EH (cell line): ENCODE measurements around the gene PITX3.
"Not testable (repeated sequence)": the region's sequence is repeated elsewhere in the genome, so short reads cannot be mapped to it uniquely, and the experiment has no call there.

Source experiments
- DNase-seq: peaks from one replicate; pipeline ENCODE4 v3.0.0-alpha.2; 2015; ENCODE audit warnings: low read depth

PITX3 gene

DNA sequence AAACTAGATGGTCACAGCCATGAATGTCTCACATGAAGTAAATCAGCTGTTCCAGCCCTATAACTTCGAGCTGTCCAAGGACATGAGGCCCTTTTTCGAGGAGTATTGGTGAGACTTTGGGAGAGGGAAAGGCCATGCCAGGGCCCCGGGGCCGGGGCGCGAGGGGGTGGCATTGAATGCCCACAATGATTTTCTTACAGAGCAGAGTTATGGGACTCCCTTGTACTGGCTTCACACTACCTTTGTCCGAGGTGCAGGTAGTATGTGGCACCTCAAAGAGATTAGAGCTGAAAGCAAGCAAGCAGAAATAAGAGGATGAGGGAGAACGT is 14.8 kb downstream of the PITX3 start:
- DNase-seq = no peak

DNA sequence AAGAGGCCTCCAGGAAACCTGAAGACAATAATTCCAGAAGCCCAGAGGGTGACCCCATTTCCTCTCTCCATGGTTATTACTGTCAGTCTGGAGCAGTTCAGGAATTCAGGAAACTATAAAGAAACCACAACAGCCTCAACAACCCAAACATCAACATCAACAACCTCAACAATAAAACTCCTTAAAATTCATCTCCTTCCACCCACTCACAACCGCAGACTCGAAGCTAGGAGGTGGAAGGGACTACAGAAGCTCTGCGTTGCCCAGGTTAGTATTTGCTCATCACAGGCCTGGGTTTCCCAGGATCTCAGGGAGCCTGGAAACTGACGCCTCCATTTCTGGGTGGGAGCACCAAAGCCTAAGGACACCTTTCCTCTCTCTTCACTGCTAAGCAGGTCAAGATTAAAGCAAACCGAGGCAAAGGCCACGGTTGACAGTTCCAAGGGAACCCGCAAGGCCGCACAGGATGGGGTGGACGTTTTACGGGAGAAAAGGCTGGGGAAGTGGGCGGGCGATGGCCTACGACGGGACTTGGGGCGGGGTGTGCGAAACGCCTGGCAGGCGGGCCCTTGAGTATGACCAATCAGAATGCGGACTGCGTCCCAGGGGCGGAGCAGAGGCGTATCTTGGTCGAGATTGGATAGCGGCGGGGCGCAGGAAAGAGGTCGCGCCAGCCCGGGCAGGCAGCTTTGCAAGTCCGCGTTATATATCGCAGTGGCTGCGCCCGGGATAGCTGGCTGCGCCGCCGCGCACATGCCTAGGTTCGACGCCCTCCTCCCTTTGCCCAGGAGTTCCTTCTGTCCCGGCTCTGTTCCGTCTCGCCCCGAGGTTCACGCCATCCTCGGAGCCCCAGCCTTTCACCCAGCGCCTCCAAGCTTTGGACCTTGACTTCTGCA is 15.4 kb downstream of the PITX3 start, which contains the start of gene ELOVL3:
Gene ELOVL3, plus strand, starts transcription at position 654 of the 896 bp plus-strand sequence. CDS start 250 bp downstream, outside the sequence.
- DNase-seq = peak; percentile 94

DNA sequence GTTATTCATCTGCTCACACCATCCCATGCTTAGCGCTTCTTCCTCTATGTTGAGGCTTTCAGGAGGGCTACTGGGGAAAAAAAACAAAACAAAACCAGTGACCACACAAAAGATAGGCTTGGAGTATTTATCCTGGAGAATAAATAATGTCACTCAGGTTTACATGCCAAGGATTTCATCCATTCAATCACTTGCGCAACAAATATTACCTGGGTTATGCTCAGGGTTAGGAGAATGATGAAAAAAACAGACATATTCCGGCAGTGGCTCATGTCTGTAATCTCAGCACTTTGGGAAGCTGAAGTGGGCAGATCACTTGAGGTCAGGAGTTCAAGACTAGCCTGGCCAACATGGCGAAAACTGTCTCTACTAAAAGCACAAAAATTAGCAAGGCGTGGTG is 18.5 kb downstream of the PITX3 start:
- no peak for DNase-seq

DNA sequence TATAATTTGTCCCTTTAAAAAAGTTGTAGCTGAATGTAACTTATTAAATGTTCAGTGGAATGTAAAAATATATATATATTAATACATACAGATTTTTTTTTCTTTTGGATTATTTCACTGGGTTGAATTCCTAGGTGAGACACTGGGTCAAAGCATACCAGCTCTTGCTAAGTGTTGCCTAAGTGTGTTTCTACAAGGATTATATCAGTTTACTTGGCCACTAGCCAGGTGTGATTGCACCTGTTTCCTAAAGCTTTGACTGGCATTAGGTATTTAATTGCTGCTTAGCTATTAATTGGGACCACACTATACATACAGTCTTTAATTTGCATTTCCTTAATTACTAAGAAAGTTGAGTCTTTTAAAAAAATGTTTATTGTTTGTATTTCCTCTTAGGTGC is 20.7 kb downstream of the PITX3 start:
- DNase-seq = no peak

DNA sequence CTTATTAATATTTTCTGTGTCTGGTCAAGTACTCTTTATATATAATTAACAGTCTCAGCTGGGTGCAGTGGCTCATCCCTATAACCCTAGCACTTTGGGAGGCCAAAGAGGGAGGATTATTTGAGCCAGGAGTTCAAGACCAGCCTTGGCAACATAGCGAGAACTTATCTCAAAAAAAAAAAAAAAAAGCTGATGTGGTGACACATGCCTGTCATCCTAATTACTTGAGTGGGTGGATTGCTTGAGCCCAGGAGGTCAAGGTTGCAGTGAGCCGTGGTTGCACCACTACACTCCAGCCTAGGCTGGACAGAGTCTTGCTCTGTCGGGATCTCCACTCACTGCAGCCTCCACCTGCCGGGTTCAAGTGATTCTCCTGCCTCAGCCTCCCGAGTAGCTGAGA is 21.9 kb downstream of the PITX3 start:
- no peak for DNase-seq

DNA sequence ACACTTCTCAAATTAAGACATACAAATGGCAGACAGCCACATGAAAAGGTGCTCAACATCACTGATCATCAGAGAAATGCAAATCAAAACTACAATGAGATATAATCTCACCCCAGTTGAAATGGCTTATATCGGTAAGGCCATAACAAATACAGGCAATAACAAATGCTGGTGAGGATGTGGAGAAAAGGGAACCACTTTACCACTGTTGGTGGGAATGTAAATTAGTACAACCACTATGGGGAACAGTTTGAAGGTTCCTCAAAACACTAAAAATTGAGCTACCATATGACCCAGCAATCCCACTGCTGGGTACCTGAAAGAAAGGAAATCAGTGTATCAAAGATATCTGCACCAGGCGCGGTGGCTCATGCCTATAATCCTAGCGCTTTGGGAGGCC is 27.7 kb downstream of the PITX3 start:
- not testable (repeated sequence) for DNase-seq

DNA sequence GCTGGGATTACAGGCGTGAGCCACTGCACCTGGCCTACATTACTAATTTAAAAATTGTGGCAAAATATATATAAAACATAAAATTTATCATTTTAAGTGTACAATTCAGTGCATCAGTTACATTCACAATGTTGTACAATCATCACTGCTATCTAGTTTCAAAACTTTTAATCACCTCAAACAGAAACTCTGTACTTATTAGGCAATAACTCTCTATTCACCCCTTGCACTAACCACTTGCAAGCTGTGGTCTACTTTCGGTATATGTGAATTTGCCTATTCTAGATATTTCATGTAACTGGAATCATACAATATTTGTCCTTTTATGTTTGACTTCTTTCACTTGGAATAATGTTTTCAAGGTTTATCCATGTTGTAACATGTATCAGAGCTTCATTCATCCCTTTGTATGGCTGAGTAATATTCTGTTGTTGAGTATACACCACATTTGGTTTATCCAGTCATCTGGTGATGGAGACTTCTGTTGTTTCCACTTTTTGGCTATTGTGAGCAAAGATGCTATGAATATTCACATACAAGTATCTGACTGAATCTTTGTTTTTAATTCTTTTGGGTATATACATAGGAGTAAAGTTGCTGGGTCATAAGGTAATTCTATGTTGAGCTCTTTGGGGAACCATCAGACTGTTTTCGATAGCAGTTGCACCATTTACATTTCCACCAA is 29.6 kb downstream of the PITX3 start:
- no peak for DNase-seq

DNA sequence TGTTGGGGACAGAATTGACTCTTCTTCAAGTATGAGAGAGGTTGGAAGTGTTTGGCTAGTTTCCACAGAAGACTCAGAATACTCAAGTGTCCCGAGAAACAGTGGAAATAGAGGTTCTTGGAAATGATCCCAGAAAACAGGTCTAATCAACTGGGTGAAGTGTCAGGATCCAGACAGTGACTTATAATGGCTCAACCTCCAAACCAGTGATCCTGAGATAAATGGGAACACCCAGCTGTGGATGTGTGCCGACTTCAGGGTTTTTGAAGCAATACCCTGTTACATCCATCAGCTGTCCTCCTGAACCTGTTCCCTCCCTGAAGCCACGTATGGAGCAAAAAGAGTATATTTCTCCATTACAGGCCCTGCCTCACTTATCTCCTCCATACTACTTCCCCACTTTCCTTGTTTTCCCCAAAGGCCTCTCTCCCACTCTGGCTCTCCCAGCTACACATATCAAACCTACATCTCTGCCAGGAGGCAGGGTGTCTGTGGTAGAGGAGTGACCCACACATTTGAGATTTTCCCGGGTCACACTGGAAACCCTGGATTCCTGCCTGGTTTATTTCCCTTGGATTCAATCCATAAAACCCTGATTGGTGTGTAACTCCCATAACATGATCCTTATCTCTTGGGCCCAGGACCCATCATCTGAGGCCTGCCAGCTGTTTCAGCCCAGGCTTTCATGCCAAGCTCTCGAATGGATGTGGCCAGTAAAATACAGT is 32.8 kb downstream of the PITX3 start:
- DNase-seq = peak; percentile 70

DNA sequence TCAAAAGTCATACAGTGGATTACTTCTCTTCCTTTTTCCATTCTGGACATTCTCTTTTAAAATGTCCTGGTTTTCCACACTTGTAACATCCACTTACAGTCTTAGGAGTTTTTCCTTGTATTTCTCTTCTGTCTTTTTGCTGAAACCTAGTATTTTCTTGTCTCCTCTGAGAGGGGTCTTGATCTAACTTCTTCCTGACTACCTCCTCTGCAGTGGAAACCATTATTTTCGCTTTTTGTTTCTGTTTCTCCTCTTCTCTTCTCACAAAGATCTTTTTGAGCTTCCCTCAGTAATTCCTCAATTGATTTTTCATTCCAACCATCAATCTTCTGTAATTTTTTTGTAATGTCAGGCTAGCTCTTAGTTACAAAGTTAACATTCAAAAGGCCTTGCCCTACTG is 38.9 kb downstream of the PITX3 start:
- no peak for DNase-seq

DNA sequence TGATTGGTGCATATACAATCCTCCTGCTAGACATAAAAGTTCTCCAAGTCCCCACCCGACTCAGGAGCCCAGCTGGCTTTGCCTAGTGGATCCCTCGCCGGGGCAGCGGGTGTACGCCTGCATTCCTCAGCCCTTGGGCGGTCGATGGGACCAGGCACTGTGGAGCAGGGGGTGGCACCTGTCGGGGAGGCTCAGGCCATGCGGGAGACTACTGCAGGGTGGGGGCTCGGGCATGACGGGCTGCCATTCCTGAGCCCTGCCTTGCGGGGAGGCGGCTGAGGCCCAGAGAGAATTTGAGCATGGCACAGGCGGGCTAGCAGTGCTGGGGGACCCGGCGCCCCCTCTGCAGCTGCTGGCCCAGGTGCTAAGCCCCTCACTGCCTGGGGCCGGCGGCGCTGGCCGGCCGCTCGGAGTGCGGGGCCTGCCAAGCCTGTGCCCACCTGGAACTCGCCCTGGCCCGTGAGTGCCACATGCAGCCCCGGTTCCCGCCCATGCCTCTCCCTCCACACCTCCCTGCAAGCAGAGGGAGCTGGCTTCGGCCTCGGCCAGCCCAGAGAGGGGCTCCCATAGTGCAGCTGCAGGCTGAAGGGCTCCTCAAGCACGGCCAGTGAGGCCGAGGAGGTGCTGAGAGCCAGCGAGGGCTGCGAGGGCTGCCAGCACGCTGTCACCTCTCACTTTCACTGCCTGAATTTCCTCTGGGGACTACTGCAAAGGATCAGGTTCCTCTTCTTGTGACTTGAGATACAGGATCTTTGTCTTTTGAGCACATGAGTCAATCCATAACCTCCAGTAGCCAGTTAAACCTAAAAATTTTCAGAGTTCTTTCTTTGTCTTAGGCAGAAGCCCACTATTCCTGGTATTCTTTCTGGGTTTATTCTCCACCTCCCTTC is 40.3 kb downstream of the PITX3 start:
- no peak for DNase-seq

DNA sequence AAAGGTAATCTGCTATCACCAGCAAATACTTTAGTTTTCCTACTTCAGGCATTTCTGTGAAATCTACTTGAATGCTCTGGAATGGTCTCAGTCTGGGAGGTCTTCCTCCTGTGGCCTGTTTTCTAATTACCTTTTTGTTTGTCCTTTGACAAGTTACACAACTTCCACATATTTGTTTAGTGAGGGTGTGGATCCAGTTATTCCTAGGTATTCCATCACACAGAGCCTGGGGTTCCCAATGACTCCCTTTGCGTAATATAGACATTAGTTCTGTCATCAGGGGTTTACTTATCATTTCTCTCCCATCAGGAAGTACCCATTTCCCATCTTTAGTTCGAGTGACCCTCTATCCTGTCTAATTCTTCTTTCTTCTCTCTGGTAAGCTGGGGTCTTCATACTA is 43.3 kb downstream of the PITX3 start:
- no peak for DNase-seq

DNA sequence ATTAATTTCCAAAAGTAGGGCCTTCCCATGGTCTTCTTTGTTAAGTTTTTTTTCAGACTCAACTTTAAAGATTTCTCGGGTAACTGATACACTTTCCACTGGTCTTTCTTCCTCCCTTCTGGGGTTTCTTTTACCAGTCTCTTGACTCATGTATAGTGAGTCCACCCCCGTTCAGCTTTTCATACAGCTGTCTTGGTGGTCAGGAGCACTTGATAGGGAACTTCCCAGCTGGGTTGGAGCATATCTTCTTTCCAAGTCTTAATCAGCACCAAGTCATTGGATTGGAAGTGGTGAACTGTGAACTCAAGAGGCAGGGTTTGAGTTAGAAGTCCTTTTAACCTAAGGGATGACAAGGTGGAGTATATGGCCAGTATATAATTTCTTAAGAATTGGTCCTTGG is 44.4 kb downstream of the PITX3 start:
- no peak for DNase-seq

DNA sequence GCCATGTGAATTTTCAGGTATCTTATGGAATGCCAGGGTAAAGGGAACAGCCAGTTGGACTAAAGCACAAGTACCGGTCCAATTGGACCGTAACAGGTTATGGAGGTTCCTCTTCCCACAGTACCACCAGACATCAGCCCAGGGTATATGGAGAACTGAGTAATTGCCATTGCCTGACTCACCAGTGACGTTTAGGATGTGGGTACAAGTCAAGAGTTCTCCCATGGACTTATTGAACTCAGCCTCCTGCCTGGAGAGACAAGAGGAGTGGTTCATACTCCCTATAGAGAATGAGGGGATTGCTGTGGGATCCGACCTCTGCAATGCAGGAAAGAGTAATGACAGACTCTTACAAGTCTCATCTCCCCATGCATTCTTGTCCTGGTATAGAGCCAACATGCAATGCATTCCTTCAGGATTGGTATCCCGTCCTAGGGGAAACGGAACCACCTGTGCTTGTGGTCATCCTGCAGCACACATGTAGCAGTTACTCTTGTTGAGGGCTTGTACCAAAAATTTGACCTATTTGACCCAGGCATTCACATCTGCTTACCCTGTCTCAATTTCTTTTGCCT is 45.9 kb downstream of the PITX3 start:
- peak; percentile 12 for DNase-seq

DNA sequence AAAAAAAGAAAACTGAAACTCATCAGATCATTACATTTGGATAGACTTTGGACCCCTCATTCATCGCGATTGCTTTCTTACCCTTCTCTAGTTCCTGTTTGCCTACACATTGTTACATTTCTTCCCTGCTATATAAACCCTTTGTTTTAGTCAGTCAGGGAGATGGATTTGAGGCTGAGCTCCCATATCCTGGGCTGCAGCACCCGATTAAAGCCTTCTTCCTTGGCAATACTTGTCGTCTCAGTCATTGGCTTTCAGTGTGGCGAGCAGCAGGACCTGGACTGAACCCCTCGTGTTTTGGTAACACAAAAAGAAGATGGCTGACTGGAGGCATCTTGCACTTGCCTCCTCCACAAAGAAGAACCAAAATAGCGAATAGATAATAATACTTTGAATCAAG is 49.4 kb downstream of the PITX3 start:
- DNase-seq = no peak

DNA sequence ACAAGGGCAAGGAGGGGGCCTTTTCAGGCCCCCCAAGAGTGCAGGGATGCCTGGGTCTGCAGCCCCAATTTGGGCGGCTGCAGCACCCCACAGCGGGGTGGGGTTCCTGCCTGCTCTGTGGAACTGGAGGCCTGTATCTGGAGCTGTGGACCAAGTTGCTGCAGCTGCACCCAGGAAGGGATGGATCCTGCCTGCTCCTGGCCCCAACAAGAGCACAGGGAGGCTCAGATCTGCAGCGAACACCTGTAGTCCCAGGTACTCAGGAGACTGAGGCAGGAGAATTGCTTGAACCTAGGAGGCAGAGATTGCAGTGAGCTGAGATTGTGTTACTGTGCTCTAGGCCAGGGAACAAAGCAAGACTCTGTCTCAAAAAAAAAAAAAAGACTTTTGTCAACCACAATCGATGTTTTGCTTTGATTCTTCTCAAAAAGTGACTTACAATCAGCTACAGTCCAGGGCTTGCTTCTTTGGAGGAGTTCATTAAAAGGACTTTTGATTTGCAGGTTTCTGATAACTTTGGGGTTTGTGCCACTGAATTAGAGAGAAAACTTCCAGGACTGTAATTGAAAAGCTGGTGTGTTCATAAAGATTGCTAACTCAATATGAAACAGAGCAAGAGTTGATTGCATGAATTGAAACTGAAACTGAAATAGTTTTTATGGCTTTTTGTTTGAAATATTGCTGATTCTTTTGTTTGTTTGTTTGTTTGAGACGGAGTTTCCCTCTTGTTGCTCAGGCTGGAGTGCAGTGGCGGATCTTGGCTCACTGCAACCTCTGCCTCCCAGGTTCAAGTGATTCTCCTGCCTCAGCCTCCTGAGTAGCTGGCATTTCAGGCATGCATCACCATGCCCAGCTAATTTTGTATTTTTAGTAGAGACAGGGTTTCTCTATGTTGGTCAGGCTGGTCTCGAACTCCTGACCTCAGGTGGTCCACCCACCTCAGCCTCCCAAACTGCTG is 52.1 kb downstream of the PITX3 start:
- DNase-seq = not testable (repeated sequence)

DNA sequence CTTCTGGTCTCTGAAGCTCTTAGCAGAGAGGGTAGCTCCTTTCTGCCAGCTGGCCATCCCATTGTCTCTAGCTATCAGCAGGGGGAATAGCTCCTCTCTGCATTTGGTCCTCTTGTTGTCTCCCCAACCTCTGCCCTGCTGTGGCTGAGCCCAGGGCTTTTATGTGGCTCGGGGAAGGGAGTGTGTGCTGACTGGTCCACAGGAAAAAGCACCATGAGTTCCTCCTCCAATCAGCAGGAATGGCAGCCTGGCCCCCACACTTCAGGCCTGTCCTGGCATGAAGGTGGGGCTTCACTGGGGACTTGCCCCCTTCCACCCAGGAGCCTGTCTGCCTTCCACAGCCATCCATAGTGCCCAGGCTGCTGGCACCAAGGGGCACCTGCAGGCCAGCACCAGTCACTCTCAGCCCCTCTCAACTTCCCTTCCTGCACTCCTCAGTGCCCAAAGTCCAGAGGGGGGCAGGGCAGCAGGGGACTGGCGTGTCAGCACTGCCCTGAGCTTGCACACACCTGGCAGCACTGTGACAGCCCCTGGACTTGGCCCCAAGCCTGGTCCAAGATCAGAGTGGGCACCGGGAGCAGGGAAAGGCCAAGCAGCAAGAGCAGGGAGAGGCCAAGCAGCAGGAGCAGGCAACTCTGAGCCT is 52.9 kb downstream of the PITX3 start:
- DNase-seq = no peak

DNA sequence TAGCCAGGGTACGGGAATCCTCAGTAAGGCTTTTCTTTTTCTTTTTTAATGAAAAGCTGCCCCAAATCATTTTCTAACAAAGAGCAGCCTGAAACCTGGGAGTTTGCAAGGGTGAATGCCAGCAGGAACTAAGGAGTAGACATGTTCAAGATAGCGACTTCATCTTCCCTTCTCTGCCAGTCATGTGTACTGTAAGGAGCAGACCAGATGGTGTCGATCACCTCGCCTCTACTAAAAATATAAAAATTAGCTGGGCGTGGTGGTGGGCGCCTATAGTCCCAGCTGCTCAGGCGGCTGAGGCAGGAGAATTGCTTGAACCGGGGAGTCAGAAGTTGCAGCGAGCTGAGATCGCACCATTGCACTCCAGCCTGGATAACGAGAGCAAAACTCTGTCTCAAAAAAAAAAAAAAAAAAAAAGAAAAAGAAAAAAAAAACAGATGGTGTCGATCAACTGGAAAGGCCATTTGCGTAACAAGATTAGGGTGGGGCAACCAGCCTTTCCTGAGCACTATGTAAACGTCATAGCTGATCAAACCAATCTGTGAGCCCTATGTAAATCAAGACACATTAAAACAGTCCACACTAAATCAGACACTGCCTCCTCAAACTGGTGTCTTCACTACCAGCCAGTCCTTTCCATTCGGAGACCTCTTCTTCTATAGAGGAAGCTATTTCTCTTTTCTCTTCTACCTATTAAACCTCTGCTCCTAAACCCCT is 55.3 kb downstream of the PITX3 start:
- no peak for DNase-seq

DNA sequence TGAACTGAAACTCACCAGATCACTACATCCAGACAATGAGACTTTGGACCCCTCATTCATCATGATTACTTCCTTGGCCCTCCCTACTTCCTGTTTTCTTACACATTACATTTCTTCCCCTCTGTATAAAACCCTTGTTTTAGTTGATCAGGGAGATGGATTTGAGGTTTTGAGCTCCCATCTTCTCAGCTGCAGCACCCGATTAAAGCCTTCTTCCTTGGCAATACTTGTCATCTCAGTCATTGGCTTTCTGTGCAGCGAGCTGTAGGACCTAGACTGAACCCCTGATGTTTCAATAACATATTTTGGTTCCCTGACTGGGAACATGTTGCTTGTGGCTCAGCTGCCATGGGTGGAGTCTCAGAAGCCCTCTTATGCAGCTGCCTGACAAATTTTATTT is 56.0 kb downstream of the PITX3 start:
- DNase-seq = no peak

DNA sequence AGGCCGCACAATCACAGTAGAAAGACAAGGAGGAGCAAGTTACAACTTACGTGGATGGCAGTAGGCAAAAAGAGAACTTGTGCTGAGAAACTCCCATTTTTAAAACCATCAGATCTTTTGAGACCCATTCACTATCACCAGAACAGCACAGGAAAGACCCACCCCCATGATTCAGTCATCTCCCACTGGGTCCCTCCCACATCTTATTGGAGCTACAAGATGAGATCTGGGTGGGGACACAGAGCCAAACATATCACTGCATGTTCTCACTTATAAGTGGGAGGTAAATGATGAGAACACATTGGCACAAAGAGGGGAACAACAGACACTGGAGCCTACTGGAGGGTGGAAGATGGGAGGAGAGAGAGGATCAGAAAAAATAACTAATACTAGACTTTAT is 56.7 kb downstream of the PITX3 start:
- DNase-seq = no peak
